ENCODE results near the gene RHBDD1. TPM values are rescaled to one million over a fixed set of nuclear protein-coding genes. Genes with fewer than 3 reads are reported as not detected.
"Not testable (repeated sequence)": the region's sequence is repeated elsewhere in the genome, so short reads cannot be mapped to it uniquely, and the experiment has no call there.

RHBDD1 gene
- total RNA-seq, 1 donor = 38.9 TPM

- H3K4me3 ChIP-seq (ENCODE audit: low read depth, low read length) = peak overlapping the region; percentile 84
- no peak for DNase-seq (ENCODE audit: low read depth)
- TF ChIP-seq, protein P1, sequence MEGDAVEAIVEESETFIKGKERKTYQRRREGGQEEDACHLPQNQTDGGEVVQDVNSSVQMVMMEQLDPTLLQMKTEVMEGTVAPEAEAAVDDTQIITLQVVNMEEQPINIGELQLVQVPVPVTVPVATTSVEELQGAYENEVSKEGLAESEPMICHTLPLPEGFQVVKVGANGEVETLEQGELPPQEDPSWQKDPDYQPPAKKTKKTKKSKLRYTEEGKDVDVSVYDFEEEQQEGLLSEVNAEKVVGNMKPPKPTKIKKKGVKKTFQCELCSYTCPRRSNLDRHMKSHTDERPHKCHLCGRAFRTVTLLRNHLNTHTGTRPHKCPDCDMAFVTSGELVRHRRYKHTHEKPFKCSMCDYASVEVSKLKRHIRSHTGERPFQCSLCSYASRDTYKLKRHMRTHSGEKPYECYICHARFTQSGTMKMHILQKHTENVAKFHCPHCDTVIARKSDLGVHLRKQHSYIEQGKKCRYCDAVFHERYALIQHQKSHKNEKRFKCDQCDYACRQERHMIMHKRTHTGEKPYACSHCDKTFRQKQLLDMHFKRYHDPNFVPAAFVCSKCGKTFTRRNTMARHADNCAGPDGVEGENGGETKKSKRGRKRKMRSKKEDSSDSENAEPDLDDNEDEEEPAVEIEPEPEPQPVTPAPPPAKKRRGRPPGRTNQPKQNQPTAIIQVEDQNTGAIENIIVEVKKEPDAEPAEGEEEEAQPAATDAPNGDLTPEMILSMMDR (IDR thresholded peaks at IDR 0.05; ENCODE audit: insufficient read depth, low read depth, low read length) = no peak
Observed at GRCh38 chr2:226836548-226836885, 663 bp downstream of the RHBDD1 start.

- H3K4me3 ChIP-seq (ENCODE audit: low read depth, low read length) = peak overlapping the region; percentile 84
- DNase-seq (ENCODE audit: low read depth) = no peak
Observed at GRCh38 chr2:226837334-226837733, 1.5 kb downstream of the RHBDD1 start.

DNA sequence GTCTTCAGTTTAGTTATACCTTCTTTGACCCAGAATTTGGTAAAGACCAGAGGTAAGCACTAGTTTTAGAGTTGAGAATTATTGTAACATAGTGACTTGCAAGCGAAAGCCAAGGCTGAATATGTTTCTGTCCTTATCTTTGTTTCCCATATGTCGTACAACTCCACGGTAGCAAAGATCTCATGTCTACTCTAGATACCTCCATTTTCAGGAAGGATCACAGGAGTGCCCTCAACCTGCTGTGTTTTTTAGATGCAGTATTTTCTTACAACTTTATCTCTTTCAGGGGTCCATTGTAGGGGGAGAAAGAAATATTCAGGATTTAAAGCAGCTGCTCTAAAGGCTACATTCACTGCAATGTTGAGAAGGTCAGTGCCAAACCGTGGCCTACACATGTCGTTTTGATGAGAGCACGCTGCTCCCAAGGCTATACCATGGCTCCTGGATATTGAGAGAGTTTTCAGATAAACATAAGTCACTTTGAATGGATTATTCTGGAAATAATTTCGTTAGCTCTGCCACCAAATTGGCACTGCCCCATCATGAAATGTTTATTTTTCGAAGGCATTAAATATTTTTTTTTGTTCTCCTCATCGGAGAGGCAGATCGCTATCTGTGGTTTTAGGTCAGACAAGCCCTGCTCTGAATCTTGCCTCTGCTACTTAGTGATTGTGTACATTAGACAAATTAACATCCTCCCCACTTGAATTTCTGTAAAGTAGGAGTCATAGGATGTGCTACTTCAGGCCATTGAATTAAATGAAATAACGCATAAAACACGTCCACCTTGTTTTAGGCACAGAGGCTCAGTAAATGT is 2.1 kb downstream of the RHBDD1 start:
- TF ChIP-seq, protein P1 (IDR thresholded peaks at IDR 0.05; ENCODE audit: insufficient read depth, low read depth, low read length) = no peak
- H3K4me3 ChIP-seq (ENCODE audit: low read depth, low read length) = no peak overlapping the region
- DNase-seq (ENCODE audit: low read depth) = no peak

More at GRCh38 chr2:226837334-226837733, 1.5 kb downstream of the RHBDD1 start:
- TF ChIP-seq, protein P1 (IDR thresholded peaks at IDR 0.05; ENCODE audit: insufficient read depth, low read depth, low read length) = no peak

GRCh38 chr2:226838722-226839121 is 2.9 kb downstream of the RHBDD1 start:
- H3K4me3 ChIP-seq (ENCODE audit: low read depth, low read length) = no peak overlapping the region
- TF ChIP-seq, protein P1 (IDR thresholded peaks at IDR 0.05; ENCODE audit: insufficient read depth, low read depth, low read length) = no peak
- DNase-seq (ENCODE audit: low read depth) = peak; percentile 40

DNA sequence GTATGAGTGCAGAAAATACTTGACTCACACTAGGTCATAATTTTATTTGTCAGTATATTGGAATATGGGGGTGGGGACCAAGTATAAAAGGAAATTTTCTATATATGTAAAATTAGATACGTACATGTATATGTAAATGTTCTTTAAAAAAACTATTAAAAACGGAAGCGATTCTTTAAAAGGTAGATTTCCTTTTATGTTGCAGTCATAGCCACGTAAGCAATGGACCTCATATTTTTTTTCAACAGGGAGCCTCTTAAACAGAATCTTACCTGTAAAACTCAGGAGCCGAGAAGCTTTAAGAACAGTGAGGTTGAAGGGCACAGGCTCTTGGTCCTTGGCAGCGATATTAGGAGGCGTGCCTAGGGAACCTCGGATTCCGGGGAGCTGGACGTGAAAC is 3.3 kb downstream of the RHBDD1 start:
- no peak overlapping the region for H3K4me3 ChIP-seq (ENCODE audit: low read depth, low read length)
- DNase-seq (ENCODE audit: low read depth) = no peak
- TF ChIP-seq, protein P1 (IDR thresholded peaks at IDR 0.05; ENCODE audit: insufficient read depth, low read depth, low read length) = no peak

DNA sequence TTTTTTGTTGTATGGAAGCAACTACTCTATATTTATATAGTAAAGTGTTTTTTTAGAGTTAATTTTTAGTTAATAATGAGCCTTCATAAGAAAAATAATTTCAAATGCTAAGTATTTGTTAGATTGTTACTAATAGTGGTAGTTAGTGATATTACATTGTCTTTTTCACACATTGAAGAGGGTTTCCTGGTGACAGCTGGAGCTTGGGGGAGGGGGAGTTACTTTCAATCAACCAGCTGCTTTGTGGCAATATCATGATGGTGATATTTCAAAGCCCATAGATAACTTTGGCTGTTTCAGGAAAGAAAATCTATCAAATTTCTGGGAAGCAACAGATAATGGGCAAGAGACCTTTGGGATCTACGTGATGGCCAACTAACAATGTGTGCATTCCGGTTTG is 4.1 kb downstream of the RHBDD1 start:
- TF ChIP-seq, protein P1 (IDR thresholded peaks at IDR 0.05; ENCODE audit: insufficient read depth, low read depth, low read length) = no peak
- H3K4me3 ChIP-seq (ENCODE audit: low read depth, low read length) = no peak overlapping the region
- DNase-seq (ENCODE audit: low read depth) = no peak

GRCh38 chr2:226843001-226843400 is 7.1 kb downstream of the RHBDD1 start:
- H3K4me3 ChIP-seq (ENCODE audit: low read depth, low read length); DNase-seq (ENCODE audit: low read depth): not testable (repeated sequence)

Data from fibroblast of villous mesenchyme (primary cell).